NOMO-1 treated with DMSO at 0.1 percent for 48 hours (cell line): ENCODE results near the gene PI4K2A.

Experiments
- DNase-seq: peaks from one replicate; lab custom pipeline; 2025; ENCODE audit not compliant: unreplicated experiment; lab: John Stamatoyannopoulos, UW

PI4K2A gene

DNA sequence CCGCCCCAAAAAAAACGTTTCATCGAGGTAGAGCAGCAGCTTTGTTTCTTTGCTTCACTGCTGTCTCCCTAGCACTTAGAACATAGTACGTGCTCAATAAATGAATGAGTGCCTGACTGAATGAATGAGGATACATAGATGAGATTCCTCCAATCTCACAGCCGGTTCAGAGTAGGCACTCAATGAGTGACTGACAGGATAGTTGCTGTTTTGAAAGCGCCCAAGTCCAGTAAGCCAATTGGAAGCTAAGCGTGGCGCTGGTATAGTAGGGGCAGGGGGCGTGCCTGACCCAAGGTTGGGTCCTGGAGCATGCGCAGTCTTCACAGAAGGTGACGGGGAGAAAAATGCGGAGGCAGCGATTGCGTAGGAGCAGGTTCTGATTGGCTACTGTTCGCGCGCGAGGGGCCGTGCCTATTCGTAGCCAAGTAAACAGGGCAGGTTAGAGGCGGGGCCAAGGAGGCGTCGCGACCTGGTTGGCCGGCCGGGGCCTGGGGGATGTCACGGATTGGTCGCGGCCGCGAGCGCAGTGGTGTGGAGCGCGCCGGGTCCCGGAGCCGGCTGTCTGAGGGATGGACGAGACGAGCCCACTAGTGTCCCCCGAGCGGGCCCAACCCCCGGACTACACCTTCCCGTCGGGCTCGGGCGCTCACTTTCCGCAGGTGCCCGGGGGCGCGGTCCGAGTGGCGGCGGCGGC lies at the start of gene PI4K2A:
Gene PI4K2A, plus strand, starts transcription at position 498 of the 694 bp plus-strand sequence. Its CDS starts 72 bp downstream, at position 570.
- peak; percentile 99 for DNase-seq

DNA sequence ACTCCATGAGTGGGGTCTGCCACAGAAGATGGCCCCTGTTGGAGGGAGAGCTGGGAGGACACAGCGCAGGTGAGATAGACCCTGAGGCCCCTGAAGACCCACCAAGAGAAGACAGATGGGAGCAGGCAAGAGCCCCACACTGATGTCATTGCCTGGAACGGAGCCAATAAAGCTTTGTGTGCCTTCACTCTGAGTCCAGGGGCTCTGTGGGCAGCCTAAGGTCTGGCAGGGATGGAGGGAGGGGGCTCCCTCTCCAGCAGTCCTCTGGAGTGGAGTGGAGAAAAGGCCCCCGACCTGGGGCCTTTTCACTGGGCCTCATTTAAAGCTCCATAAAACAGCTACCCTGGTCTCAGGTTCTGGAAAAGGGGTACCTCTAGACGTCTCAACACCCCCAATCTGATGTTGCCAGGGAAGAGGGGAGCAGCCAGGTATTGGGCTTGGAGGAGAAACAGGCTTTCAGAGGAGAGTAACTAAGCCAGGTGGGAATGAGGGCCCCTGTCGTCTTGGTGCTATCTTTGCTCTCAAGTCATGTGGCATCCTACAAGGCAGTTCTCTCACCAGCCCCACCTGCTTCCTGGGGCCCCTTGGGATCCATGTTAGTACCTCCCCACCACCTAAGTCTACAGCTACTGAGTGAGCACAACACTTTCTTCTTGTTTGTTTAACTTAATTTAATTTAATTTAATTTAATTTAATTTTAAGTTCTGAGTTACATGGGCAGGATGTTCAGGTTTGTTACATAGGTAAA lies 49.5 kb upstream of the PI4K2A start:
- no peak for DNase-seq

DNA sequence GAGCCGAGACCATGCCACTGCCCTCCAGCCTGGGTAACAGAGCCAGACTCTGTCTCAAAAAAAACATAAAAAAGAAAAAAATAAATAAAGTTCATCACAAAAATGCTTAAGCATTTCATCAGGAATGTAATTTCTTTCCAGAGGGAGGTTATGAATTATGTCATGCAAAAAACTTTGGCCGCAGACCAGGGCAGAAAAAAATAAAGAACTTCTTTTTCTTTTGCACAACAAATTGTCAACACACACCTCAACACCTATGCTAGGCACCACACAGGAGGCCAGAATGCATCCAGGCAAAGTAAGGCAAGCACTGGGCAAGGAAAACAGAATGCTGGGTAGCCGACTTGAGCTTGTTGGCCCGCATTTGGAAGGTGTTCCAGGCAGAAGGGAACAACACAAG lies 47.0 kb upstream of the PI4K2A start:
- DNase-seq = no peak

DNA sequence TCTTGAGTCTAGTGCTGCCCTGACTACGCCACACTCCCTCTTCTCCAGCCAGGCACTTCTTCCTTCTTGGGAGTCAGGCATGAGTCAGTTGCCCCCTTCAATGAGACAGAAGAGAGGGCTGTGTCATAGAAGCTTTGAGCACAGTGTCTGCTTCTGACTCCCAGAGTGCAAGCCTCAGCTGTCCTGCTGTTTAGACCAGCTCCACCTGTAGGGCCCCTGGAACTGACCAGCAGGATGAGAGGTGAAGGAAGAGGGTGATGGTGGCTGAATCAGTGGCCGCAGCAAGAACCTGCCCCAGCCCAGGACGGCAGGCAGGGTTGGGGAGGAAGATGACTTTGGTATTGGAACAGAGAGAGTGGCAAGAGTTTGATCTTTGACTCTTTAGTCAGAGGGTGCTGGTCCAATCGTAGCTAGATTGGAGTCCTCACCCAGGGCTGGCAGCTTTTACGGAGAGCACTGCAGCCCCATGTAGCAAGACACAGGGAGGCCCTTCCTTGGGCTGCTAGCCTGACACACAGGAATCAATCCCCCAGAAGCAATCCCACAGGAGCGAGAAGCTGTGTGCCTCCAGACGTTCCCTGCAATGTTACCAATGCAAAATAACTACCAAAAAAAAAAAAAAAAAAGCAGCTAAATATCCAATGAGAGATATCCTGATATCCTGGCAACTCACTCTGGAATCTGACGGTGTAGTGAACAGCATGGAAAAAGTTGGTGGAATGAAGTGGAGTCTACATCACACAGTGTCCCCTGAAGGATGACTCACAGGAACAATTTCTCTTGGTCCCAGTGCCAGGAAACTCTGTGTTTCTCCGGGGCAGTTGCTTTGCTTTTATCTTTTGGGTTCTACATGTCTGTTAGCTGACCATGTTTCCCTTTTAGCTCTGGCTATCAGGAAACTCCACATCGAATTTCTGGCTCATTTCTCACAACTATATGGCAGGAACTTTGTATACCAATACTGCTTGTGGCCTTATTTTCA lies 44.1 kb upstream of the PI4K2A start:
- no peak for DNase-seq

DNA sequence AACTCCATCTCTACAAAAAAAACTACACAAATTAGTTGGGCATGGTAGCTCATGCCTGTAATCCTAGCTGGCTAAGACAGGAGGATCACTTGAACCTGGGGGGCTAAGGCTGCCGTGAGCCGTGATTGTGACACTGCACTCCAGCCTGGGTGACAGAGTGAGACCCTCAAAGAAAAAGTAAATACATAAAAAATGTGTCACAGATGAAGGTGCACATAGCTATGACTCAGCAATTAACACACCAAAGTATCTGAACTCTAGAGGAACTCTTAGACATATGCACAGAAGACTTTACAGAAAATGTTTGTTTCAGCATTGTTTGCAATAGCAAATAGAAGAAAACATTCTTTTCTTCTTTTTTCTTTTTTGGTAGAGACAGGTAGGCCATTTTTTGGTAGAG lies 42.7 kb upstream of the PI4K2A start:
- DNase-seq = no peak

DNA sequence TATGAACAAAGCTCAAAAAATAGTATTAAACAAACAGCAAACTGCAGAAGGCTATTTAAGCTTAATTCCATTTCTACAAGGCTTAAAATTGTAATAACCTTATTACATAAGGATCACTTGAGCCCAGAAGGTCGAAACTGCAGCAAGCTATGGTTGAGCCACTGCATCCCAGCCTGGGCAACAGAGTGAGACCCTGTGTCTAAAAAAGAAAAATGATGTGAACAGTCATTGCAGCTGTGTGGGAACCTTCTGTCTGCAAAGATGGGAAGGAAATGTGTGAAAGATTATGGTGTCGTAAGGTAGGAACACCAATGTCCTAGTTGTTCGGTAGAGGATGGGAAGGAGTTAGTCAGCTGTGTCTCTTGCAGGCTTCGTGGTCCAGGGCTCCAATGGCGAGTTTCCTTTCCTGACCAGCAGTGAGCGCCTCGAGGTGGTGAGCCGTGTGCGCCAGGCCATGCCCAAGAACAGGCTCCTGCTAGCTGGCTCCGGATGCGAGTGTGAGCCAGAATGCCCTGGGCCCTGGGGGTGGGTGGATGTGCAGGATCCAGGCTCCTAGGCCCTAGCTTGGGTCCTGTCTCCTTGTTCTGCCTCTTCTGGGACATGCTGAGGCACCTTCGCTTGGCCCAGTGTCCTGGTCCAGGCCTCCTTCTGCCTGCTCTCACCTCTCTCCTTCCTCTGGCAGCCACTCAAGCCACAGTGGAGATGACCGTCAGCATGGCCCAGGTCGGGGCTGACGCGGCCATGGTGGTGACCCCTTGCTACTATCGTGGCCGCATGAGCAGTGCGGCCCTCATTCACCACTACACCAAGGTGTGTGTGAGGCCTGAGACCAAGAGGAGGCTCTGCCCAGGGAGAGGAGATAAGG lies 41.8 kb upstream of the PI4K2A start:
- no peak for DNase-seq

DNA sequence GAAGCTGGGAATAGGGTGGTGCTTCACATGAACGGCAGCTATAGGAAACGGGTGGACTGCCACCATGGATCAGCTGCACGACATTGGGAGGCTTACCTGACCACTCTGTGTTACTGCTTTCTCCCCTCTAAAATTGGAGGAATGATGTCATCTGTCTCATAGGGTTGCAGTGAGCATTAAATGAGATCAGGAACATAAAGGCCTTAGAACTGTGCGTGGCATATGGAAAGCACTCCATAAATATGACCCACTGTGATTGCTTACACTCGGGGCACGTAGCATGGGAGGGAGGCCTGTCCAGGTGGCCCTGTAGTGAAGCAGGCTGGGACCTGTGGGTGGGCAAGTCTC lies 41.2 kb upstream of the PI4K2A start:
- DNase-seq = no peak

DNA sequence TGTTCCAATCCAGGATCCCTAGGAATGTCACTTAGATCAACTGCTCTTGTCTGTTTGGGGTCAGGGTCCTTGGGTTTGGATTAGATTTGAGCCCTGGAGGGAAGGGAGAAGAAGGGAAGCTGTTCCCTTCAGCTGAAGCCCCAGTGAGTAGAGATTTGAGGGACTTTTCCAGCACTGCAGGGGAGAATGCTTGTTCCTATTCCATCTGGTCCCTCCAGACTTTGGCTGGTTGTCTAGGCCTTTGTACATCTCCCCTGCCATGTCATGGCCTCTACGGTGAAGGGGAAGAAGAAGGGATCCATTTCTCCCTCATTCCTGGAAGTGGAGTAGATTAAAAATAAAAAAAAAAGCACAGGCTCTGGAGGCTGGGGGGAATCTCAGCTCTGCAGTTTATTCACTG lies 39.9 kb upstream of the PI4K2A start:
- DNase-seq = no peak

DNA sequence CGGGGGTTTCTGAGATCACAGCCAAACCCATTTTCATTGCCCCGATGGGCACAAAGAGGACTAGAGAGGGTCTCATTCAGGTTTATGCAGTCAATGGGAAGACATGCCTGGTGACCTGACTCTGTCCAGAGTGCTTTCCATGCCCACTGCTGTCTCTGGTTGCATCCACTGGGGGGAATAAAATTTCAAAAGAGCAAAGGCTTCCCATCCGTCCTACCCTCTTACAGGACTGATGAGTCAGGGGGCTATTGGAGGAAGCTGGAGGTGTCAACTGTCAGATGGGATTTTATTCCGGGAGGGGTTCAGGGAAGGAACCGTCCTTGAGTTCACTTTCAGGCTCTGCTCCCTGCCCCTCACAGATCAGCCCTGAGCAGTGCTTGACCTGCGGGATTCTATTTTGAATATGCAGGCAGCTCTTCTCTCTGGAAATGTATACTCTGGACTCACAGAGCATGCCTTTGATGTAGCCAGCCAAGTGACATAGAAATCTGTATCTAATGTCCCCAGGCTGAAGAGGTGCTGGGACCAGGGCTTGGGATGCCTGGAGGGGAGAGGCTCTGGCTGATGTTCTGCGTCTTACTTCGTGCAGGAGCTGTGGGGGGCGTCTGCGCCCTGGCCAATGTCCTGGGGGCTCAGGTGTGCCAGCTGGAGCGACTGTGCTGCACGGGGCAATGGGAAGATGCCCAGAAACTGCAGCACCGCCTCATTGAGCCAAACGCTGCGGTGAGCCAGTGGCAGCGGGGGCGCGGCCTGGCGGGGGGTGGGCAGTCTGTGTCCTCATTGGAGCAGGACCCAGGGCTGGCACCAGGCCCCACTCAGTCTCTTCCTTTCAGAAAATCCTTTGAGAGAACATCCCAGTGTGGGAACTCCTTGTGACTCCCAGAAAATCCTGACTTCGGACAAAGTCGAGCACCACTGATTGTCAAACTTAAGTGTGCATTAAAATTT lies 38.9 kb upstream of the PI4K2A start:
- DNase-seq = no peak

DNA sequence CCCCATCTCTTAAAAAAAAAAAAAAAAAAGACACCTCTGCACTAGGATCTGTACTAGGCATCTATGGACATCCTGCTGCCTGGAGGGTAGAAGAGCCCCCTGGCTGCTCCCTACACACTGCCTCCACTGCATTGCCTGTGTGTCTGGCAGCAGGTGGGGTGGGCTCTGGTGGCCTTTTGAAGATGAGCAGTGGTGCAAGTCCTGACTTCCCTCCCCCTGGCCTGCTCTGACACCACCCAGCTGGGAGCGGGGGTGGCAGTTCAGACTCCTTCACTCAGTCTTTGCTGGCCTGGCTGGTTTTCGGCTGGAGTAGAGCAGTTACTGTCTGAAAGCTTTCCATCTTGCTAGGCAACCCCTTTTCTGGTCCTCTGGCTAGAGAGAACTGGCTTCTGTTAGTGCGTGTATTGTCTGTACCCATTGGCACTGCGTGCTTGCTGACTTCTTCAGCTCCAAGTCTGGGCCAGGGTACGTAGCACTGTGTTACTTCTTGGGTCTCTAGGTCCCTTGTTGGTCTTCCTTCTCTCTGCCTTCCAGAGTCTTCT lies 33.3 kb upstream of the PI4K2A start:
- DNase-seq = no peak

DNA sequence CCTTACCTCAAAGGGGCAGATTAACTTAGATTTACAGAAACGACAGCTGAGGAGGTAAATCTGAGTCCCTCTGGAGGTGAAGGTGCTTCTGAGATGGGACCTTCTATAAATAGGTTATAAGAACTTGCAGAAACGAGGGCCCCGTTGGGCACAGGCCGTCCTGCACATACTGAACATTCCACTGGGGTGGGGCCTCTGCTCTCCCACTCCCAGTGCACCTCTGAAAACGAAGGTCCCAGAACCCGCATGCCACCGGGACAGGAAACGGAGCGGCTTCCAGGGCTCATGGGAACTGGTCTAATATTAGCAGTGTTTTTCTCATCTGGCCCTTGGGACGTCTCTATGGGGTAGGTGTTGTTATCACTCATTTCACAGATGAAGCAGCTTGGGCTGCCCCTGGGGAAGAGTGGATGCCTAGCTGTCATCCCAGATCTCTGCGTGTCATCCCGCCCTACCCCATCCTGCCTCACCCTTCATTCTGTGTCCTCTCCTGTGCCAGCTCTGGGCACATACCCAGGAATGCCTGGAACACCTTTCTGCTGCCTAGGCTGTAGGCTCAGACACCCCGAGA lies 31.4 kb upstream of the PI4K2A start:
- no peak for DNase-seq

DNA sequence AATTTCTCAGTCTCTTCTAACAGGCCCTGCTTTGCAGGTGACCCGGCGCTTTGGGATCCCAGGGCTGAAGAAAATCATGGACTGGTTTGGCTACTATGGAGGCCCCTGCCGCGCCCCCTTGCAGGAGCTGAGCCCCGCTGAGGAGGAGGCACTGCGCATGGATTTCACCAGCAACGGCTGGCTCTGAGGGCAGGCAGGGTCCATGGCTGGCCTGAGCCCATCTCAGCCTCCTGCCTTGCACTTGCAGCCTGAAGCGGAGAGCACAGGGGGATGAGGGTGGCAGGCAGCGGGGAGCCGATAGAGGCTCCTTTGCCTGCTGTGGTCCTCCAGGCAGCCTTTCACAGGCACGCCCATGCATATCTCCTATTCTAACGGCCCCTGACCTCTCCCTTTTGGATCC lies 29.0 kb upstream of the PI4K2A start:
- DNase-seq = no peak

DNA sequence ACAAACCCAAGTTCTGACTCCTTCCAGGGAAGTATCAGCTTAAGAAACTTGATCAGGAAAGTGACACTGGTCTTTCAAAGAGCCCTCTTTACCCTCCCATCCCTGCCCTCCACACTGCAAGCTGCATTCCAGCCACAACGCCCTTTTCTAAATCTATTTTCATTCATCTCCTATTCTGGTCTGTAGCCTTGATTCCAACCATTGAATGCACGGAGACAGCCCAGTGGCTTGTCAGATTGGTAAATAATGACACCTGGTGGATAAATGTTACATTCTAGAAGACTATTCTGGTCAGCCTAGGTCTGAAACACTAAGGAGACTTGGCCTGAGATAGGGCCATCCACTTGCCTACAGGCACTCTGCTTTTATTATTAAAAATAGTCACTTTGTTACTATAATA lies 28.1 kb upstream of the PI4K2A start:
- peak; percentile 47 for DNase-seq

DNA sequence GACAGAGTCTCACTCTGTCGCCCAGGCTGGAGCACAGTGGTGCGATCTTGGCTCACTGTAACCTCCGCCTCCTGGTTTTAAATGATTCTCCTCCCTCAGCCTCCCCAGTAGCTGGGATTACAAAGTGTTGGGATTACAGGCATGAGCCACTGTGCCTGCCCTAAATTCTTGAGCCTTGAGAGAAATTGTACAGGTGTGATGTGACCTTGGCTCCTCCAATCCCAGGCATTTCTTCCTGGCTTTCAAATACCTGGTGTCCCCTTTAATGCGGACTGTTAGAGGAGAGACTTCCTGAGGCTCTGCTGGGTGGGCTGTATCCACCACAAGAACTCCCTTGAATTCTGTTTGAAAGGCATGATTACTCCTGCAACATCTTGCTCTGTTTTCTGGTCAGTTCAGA lies 22.2 kb upstream of the PI4K2A start:
- DNase-seq = no peak

DNA sequence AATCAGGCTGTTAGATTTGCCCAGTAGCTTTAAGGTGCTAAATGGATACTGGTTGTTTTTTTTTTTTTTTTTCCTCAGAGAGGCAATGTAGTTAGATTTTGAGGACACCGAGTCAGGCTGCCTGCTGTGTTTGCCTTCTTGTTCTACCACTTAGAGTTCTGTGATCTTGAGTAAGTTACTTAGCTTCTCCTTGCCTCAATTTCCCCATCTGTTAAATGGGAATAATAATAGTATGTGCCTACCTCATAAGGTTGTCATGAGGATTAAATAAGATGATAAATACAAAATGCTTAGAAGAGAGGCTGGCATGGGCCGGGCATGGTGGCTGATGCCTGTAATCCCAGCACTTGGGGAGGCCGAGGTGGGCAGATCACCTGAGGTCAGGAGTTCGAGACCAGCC lies 21.7 kb upstream of the PI4K2A start:
- DNase-seq = no peak

DNA sequence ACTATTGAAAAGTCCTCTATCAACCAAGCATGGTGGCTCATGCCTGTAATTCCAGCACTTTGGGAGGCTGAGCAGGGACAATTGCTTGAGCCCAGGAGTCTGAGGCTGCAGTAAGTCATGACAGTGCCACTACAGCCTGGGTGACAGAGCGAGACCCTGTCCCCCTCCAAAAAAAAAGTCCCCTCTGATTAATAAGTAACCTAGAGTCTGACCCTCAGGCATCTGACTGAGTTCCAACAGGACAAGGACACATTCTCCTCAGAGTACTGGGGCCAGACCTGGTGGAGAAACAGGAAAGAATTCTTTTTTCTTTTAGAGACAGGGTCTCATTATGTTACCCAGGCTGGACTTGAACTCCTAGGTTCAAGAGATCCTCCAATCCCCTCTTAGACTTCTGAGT lies 17.2 kb upstream of the PI4K2A start:
- DNase-seq = no peak

DNA sequence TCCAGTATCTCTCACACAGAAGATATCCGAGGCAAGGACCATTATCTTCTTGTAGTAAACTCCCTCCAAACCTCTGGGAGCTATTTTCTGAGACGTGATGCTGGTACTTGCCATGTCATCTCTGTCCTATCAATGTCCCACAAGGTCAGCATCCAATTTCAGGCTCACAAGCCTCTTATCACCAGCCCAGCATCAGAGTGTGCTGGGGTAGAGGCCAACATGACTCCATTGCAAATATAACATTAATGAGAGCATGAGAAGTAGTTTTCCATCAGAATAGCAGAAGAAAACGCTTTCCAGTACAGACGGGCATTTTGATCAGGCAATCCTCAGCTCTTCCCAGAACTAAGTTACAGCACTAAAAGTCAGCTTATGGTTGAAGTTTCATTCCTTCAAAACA lies 12.7 kb upstream of the PI4K2A start:
- DNase-seq = no peak

DNA sequence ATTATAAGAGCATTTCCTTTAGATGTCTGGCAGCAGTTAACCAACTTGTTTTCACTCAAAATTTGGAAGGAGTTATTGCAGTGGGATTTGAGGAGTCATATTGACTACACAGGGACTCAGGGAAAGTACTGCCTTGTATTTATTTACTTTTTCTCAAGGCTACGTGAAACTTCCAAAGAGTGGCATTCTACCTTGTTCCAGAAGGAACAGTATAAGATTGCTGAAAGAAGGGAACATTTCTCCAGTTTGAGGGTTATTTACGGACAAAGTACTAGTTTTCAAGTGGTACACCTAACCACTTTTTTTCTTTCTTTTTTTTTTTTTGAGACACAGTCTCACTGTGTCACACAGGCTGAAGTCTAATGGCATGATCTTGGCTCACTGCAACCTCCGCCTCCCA lies 12.2 kb upstream of the PI4K2A start:
- no peak for DNase-seq

DNA sequence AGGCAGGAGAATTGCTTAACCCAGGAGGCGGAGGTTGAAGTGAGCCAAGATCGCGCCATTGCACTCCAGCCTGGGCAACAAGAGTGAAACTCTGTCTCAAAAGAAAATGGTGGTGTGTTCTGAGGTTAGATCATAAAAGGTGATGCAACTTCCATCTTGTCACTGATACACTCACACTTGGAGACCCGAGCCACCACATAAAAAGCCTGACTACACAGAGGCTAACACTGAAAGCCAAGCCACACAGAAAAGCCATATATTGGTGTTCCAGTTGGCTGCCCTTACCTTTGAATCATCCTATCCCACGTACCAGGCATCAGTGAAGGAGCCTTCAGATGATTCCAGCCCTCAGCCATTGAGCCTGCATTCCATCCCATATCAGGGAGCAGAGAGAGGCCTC lies 11.2 kb upstream of the PI4K2A start:
- DNase-seq = no peak
